Measurements from ENCODE around the gene CINP.

GRCh38 chr14:102333795-102334705, 28.6 kb downstream of the CINP start:
- TF ChIP-seq CTCF (IDR thresholded peaks at IDR 0.05) (no peak), POLR2AphosphoS5 (IDR thresholded peaks at IDR 0.05) (no peak), POLR2A (IDR thresholded peaks at IDR 0.05) (no peak)
